ENCODE results near the gene NUFIP2.
"Not testable (repeated sequence)": the region's sequence is repeated elsewhere in the genome, so short reads cannot be mapped to it uniquely, and the experiment has no call there.

NUFIP2 gene

GRCh38 chr17:29293890-29294579 lies at the start of gene NUFIP2:
Gene NUFIP2 (minus strand): TSS chr17:29294148. CDS start chr17:29294059, 89 bp downstream.
- peak; percentile 91 for DNase-seq

GRCh38 chr17:29342158-29342765 lies 48.3 kb upstream of the NUFIP2 start:
- DNase-seq = no peak

GRCh38 chr17:29341726-29342125 lies 47.8 kb upstream of the NUFIP2 start:
- DNase-seq = no peak

GRCh38 chr17:29339016-29339415 lies 45.1 kb upstream of the NUFIP2 start:
- DNase-seq = not testable (repeated sequence)

- DNase-seq = no peak
Observed at GRCh38 chr17:29331708-29332085, 37.7 kb upstream of the NUFIP2 start.

GRCh38 chr17:29331075-29331707 lies 37.2 kb upstream of the NUFIP2 start:
- DNase-seq = no peak

- no peak for DNase-seq
Observed at GRCh38 chr17:29327412-29327811, 33.5 kb upstream of the NUFIP2 start.

GRCh38 chr17:29326023-29326813 lies 32.3 kb upstream of the NUFIP2 start:
- DNase-seq = no peak

GRCh38 chr17:29322363-29322762 lies 28.4 kb upstream of the NUFIP2 start:
- DNase-seq = no peak

GRCh38 chr17:29303386-29303785 lies 9.4 kb upstream of the NUFIP2 start:
- no peak for DNase-seq

- no peak for DNase-seq
Observed at GRCh38 chr17:29299031-29299430, 5.1 kb upstream of the NUFIP2 start.

- DNase-seq = no peak
Observed at GRCh38 chr17:29295420-29295819, 1.5 kb upstream of the NUFIP2 start.

GRCh38 chr17:29294580-29294900 lies 592 bp upstream of the NUFIP2 start:
- DNase-seq = no peak

GRCh38 chr17:29292992-29293889 lies 707 bp downstream of the NUFIP2 start:
- DNase-seq = no peak

- DNase-seq = peak; percentile 3
Observed at GRCh38 chr17:29292071-29292991, 1.6 kb downstream of the NUFIP2 start.

- DNase-seq = peak; percentile 4
Observed at GRCh38 chr17:29291163-29291752, 2.7 kb downstream of the NUFIP2 start.

GRCh38 chr17:29289852-29290251 lies 4.1 kb downstream of the NUFIP2 start:
- no peak for DNase-seq

GRCh38 chr17:29283961-29284360 lies 10.0 kb downstream of the NUFIP2 start:
- DNase-seq = no peak

GRCh38 chr17:29283496-29283895 lies 10.5 kb downstream of the NUFIP2 start:
- no peak for DNase-seq

GRCh38 chr17:29279397-29280070 lies 14.4 kb downstream of the NUFIP2 start:
- DNase-seq = no peak

Measured in GF-D8 (cell line).